Endothelial cell of umbilical vein (primary cell): ENCODE measurements around the gene CHSY1. TPM values are rescaled to one million over a fixed set of nuclear protein-coding genes. Genes with fewer than 3 reads are reported as not detected.

ENCODE experiments used
- polyA plus RNA-seq, 4 experiments: library from polyadenylated mRNA; depleted of rRNA in 3 of 4; stranded (reverse) in 3 of 4; unstranded in 1 of 4; fragments of >200 nt; gene quantifications; 2 replicates each; pipeline versions ENCODE4 v1.2.1 to v1.2.3, GENCODE V29; 2011 to 2012; ENCODE audit warnings: missing spikeins in 1 of 4
- total RNA-seq: library from RNA; stranded (reverse); gene quantifications from 2 replicates; pipeline ENCODE4 v1.2.3, GENCODE V29; 2021

Gene CHSY1
- total and polyA plus RNA-seq, 2 donors (not counting 3 experiments of a cell fraction or from before 2014, with no cell fraction given): 23.7 to 50.8 TPM

Other genes starting within 250 kb of the CHSY1 start
- 70.4 and 73.2 TPM in 2 replicates for gene SELENOS, start 25.4 kb upstream of the CHSY1 start, total RNA-seq
- gene SELENOS, start 25.4 kb upstream of the CHSY1 start, polyA plus RNA-seq: 92.4 and 101 TPM in 2 replicates
- gene SNRPA1, start 43.2 kb upstream of the CHSY1 start, total RNA-seq: 80.8 and 82.7 TPM in 2 replicates
- 33.9 and 68.5 TPM in 2 replicates for gene SNRPA1, start 43.2 kb upstream of the CHSY1 start, polyA plus RNA-seq
- gene PCSK6, start 237.7 kb upstream of the CHSY1 start, total RNA-seq: 0.69 and 0.72 TPM in 2 replicates
- gene PCSK6, start 237.7 kb upstream of the CHSY1 start, polyA plus RNA-seq: 0.18 and 0.33 TPM in 2 replicates